HEK293 (cell line): Measurements from ENCODE around the gene DPPA3.

Experiments
- CTCF ChIA-PET: fragments of 350-600 bp; formaldehyde crosslinking; extraction: SDS; loops from one replicate; lab custom pipeline; 2021; ENCODE audit warnings: antibody characterized with exemption; lab: Yijun Ruan, JAX
- POLR2A ChIA-PET: fragments of 300-600 bp; formaldehyde crosslinking; extraction: SDS; loops from one replicate; lab custom pipeline; 2020; ENCODE audit warnings: antibody characterized with exemption, inconsistent platforms; lab: Yijun Ruan, JAX
- H3K27ac ChIP-seq: fragments of 200-500 bp; sonication (Bioruptor generic); 2 replicates; pipeline ENCODE4 v1.5.1; 2014; ENCODE audit warnings: low read depth, low read length, control low read depth, inconsistent platforms; ENCODE audit errors: extremely low read depth
- H3K36me3 ChIP-seq, 2 experiments: fragments of 200-500 bp in 1 of 2; sonication (Bioruptor generic) in 1 of 2; 1 replicate in 1 of 2; 2 replicates in 1 of 2; pipeline ENCODE4 v1.5.1; 2014 to 2017; ENCODE audit warnings: inconsistent platforms in 2 of 2, low read length in 2 of 2; ENCODE audit not compliant: control insufficient read depth in 2 of 2, insufficient read depth in 1 of 2
- H3K4me1 ChIP-seq: fragments of 200-500 bp; sonication (Bioruptor generic); 2 replicates; pipeline ENCODE4 v1.5.1; 2014; ENCODE audit warnings: mild to moderate bottlenecking, low read length, inconsistent platforms; ENCODE audit not compliant: control insufficient read depth, insufficient read depth
- H3K4me3 ChIP-seq: 2 replicates; pipeline ENCODE4 v1.5.1; 2011; ENCODE audit warnings: low read depth, mild to moderate bottlenecking, control low read depth, low read length, moderate library complexity
- H3K9me3 ChIP-seq: fragments of 200-500 bp; sonication (Bioruptor generic); 2 replicates; pipeline ENCODE4 v1.5.1; 2014; ENCODE audit warnings: low read depth, low read length, inconsistent platforms; ENCODE audit not compliant: control insufficient read depth, insufficient read depth
- ATF2 ChIP-seq: fragments of 450-650 bp; formaldehyde crosslinking; IDR thresholded peaks from 2 replicates; pipeline ENCODE4 v1.5.1; 2016; ENCODE audit warnings: missing biosample characterization, missing genetic modification characterization, low read depth
- GLIS2 ChIP-seq: fragments of 450-650 bp; formaldehyde crosslinking; IDR thresholded peaks from 2 replicates; pipeline ENCODE4 v1.5.1; 2016; ENCODE audit warnings: missing biosample characterization, missing genetic modification characterization
- PRDM1 ChIP-seq: fragments of 450-650 bp; formaldehyde crosslinking; IDR thresholded peaks from 2 replicates; pipeline ENCODE4; 2016; ENCODE audit warnings: missing biosample characterization, missing genetic modification characterization
- PRDM2 ChIP-seq: fragments of 450-650 bp; formaldehyde crosslinking; IDR thresholded peaks from 2 replicates; pipeline ENCODE4 v1.5.1; 2016; ENCODE audit warnings: missing biosample characterization, missing genetic modification characterization, borderline replicate concordance
- PRDM6 ChIP-seq: fragments of 450-650 bp; formaldehyde crosslinking; IDR thresholded peaks from 2 replicates; pipeline ENCODE4 v1.5.1; 2017; ENCODE audit warnings: missing biosample characterization, missing genetic modification characterization
- SP7 ChIP-seq: fragments of 450-650 bp; formaldehyde crosslinking; IDR thresholded peaks from 2 replicates; pipeline ENCODE4 v1.5.1; 2016; ENCODE audit warnings: missing biosample characterization, missing genetic modification characterization
- TCF7L2 ChIP-seq: IDR thresholded peaks from 2 replicates; pipeline ENCODE4 v1.6.1; 2011; ENCODE audit warnings: low read depth, mild to moderate bottlenecking, inconsistent platforms, low read length, moderate library complexity, borderline replicate concordance
- ZBTB11 ChIP-seq: fragments of 450-650 bp; formaldehyde crosslinking; conservative IDR thresholded peaks from 2 replicates; pipeline ENCODE4 v1.5.1; 2016; ENCODE audit warnings: low read depth, missing biosample characterization, missing genetic modification characterization
- ZNF132 ChIP-seq: fragments of 450-650 bp; formaldehyde crosslinking; IDR thresholded peaks from 2 replicates; pipeline ENCODE4 v1.5.1; 2017; ENCODE audit warnings: missing biosample characterization, missing genetic modification characterization, borderline replicate concordance
- ZNF133 ChIP-seq: fragments of 450-650 bp; formaldehyde crosslinking; IDR thresholded peaks from 2 replicates; pipeline ENCODE4 v1.5.1; 2016; ENCODE audit warnings: missing biosample characterization, missing genetic modification characterization
- ZNF274 ChIP-seq, 2 experiments: fragments of 200-500 bp in 1 of 2; fragments of 450-650 bp in 1 of 2; sonication (Bioruptor generic) in 1 of 2; formaldehyde crosslinking in 1 of 2; IDR thresholded peaks; 2 replicates each; pipeline versions ENCODE4 v1.5.1 to v1.6.1; 2014 to 2016; ENCODE audit warnings: borderline replicate concordance in 1 of 2, inconsistent platforms in 1 of 2, low read length in 1 of 2, missing biosample characterization in 1 of 2, missing genetic modification characterization in 1 of 2
- ZNF549 ChIP-seq: fragments of 450-650 bp; IDR thresholded peaks from 2 replicates; pipeline ENCODE4 v1.5.1; 2018; ENCODE audit warnings: missing biosample characterization, missing genetic modification characterization, mild to moderate bottlenecking, inconsistent platforms, moderate library complexity
- ZNF558 ChIP-seq: fragments of 450-650 bp; formaldehyde crosslinking; IDR thresholded peaks from 2 replicates; pipeline ENCODE4 v1.5.1; 2016; ENCODE audit warnings: missing biosample characterization, missing genetic modification characterization
- ZNF837 ChIP-seq: fragments of 450-650 bp; formaldehyde crosslinking; IDR thresholded peaks from 2 replicates; pipeline ENCODE4 v1.5.1; 2016; ENCODE audit warnings: missing biosample characterization, missing genetic modification characterization

The DPPA3 gene

GRCh38 chr12:7748852-7749251 is 37.6 kb downstream of the DPPA3 start:
- no peaks in the 10 kb centered on the region for H3K4me1 ChIP-seq
- H3K4me3 ChIP-seq, result no peak overlapping the region
- no peak for TF ChIP-seq TCF7L2
- TF ChIP-seq ATF2 (tag by site-specific recombination), result no peak
- TF ChIP-seq ZBTB11, result no peak
- TF ChIP-seq ZNF558 (tag by site-specific recombination), result no peak
- TF ChIP-seq ZNF837 (tag by site-specific recombination), result no peak
- TF ChIP-seq ZNF132 (tag by site-specific recombination), result no peak
- no peak for TF ChIP-seq PRDM6 (tag by site-specific recombination)
- no peak for TF ChIP-seq ZNF133 (tag by site-specific recombination)
- TF ChIP-seq ZNF549, result no peak
- no peak for TF ChIP-seq PRDM2
- no peak for TF ChIP-seq GLIS2 (tag by site-specific recombination)
- no peak for TF ChIP-seq PRDM1 (tag by site-specific recombination)
- no peak for TF ChIP-seq ZNF274 (IDR thresholded peaks at IDR 0.05; ENCODE audit: low read length)
- no peak for TF ChIP-seq ZNF274 (tag by site-specific recombination; IDR thresholded peaks at IDR 0.05; ENCODE audit: borderline replicate concordance)
- TF ChIP-seq SP7 (tag by site-specific recombination), result no peak
- H3K9me3 ChIP-seq, result no peaks in the 10 kb centered on the region
- CTCF ChIA-PET, result interaction anchor here (1.0 kb wide), 1 partner anchor 79 kb away, joined by 3 read pairs; no protein-coding TSS in a partner anchor
- no peaks in the 10 kb centered on the region for H3K36me3 ChIP-seq
- no peak overlapping the region for H3K27ac ChIP-seq
- POLR2A ChIA-PET, result no interaction called here
